ENCODE data around the gene ACTC1. TPM values are rescaled to one million over a fixed set of nuclear protein-coding genes. Genes with fewer than 3 reads are reported as not detected.

The ACTC1 gene
- not detected in 2 replicates for total RNA-seq (2014; rRNA removed)
- Bru-seq, nascent RNA: percentile 13 among the genes with signal in this experiment
- percentile 27 among the genes with signal in this experiment for BruChase-seq, experiment 1, labeled RNA remaining after a 6-hour chase
- percentile 26 among the genes with signal in this experiment for BruChase-seq, experiment 2, labeled RNA remaining after a 2-hour chase
- long read RNA-seq: 0 reads

DNA sequence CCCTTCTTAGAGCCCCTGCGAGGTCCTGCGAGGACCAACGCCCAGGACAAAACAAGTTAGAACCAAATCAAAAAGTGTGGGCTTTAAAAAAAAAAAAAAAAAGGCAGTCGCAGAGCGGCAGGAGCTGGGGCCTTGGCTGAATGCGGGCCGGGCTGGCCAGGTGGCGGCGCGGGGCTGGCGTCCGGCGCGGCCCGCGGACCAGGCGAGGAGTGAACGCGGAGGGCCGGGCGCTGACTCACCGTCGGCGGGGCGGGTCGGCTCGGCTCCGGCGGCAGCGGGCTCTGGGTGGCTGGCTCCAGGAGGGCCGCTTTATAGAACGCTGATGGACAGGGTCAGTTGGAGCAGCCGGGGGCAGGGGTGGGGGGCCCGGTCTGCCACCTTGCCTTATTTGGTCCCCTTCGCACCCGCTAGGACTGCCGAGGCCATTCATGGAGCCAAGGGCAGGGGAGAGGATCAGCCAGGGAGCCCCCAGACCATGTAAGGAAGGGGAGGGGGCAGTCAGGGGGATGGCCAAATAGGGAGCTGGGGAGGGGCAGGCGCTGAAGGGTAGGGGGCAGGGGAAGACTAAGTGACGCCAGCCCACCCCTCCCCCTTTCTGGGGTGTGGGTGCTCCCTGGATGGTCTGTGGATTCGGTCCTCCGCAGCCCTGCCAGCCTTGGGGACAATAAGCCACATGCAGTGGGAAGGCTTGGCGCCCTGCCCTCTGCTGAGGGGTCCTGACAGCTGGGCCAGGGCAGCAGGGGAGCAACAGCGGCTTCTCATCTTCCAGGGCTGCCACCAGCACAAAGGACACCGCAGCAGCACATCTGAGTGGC, at the start of gene ACTC1:
ACTC1 (minus strand) TSS at position 283 of the 815 bp plus-strand sequence. CDS start 741 bp downstream, outside the sequence.
- peak within 1 kb of the TSS; percentile 74; the same call in 1 of the 2 replicates for H2AFZ ChIP-seq (ENCODE audit: low read length)
- TF ChIP-seq EZH2phosphoT487 (IDR thresholded peaks at IDR 0.05; ENCODE audit: borderline replicate concordance, low read length) (no peak), EZH2 (IDR thresholded peaks at IDR 0.05; ENCODE audit: low read length, unreplicated experiment) (no peak)
- TF ChIP-seq, protein P1, sequence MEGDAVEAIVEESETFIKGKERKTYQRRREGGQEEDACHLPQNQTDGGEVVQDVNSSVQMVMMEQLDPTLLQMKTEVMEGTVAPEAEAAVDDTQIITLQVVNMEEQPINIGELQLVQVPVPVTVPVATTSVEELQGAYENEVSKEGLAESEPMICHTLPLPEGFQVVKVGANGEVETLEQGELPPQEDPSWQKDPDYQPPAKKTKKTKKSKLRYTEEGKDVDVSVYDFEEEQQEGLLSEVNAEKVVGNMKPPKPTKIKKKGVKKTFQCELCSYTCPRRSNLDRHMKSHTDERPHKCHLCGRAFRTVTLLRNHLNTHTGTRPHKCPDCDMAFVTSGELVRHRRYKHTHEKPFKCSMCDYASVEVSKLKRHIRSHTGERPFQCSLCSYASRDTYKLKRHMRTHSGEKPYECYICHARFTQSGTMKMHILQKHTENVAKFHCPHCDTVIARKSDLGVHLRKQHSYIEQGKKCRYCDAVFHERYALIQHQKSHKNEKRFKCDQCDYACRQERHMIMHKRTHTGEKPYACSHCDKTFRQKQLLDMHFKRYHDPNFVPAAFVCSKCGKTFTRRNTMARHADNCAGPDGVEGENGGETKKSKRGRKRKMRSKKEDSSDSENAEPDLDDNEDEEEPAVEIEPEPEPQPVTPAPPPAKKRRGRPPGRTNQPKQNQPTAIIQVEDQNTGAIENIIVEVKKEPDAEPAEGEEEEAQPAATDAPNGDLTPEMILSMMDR (conservative IDR thresholded peaks at IDR 0.05; ENCODE audit: low read depth, low read length): no peak; the same call in 1 of the 2 replicates
- ATAC-seq (peak; percentile 98), DNase-seq (peak; percentile 53)
- H3K27me3 ChIP-seq (ENCODE audit: low read length): peaks cover 59% of the 10 kb centered on the region
- peaks cover 4% of the 10 kb centered on the region; the same call in 1 of the 2 replicates for H3K4me1 ChIP-seq (ENCODE audit: insufficient read depth, low read length)
- no peaks in the 10 kb centered on the region for H3K9me3 ChIP-seq (ENCODE audit: low read length)
- peak within 1 kb of the TSS; percentile 76 for H3K4me2 ChIP-seq (ENCODE audit: low read length)
- CTCF ChIA-PET: interaction anchor here (0.6 kb wide), 1 partner anchor 84 kb away, joined by 4 read pairs; no protein-coding TSS in a partner anchor
- POLR2A ChIA-PET (ENCODE audit: unreplicated experiment): no interaction called here
- no peaks in the 10 kb centered on the region for H3K9me2 ChIP-seq (replicated peaks; ENCODE audit: low read length)
- H3K27ac ChIP-seq (ENCODE audit: low read length): no peak within 1 kb of the TSS
- H3K9ac ChIP-seq (ENCODE audit: low read length): no peak within 1 kb of the TSS
- intact Hi-C loops (cut with micrococcal nuclease): loop anchor here (5.0 to 10.0 kb wide), 2 partner anchors 62 to 171 kb away; no protein-coding TSS in a partner anchor
- H3K36me3 ChIP-seq (ENCODE audit: low read depth, low read length): no peaks in the 10 kb centered on the region
- H4K20me1 ChIP-seq (ENCODE audit: low read length): no peaks in the 10 kb centered on the region
- no TSS peak for BruUV-seq (replicated peaks)
- H3F3A ChIP-seq (ENCODE audit: low read length, unreplicated experiment): no peaks in the 10 kb centered on the region
- no peaks in the 10 kb centered on the region for H3K79me2 ChIP-seq (ENCODE audit: low read length)
- H3K4me3 ChIP-seq (ENCODE audit: low read length): peak within 1 kb of the TSS; percentile 49; the same call in 1 of the 2 replicates

DNA sequence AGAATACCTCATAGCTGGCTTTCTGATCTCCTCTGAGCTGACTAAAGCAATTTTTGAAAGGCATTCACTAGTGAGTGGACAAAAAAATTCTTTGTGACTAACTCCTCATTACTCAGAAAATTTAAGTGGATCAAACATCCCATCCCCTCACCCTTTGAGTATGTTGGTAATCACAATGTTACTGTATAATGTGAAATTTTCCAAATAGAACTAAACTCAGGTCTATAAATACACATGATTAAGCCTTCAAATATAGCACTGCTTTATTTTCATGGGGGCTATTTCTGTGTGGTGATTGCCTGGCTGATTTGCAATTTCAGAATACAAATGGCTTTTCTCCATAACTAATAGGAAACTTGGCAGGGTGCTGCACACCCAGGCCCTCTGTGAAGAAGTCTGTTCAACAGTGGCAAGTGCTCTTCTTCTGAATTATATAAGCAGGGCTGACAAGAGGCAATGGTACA, 45.9 kb upstream of the ACTC1 start:
- Histone ChIP-seq H3K36me3 (ENCODE audit: low read depth, low read length) (no peaks in the 10 kb centered on the region), H3K4me2 (ENCODE audit: low read length) (no peak overlapping the region), H3K79me2 (ENCODE audit: low read length) (no peaks in the 10 kb centered on the region), H3K27me3 (ENCODE audit: low read length) (no peaks in the 10 kb centered on the region), H3K9me2 (replicated peaks; ENCODE audit: low read length) (no peaks in the 10 kb centered on the region), H3K27ac (ENCODE audit: low read length) (no peak overlapping the region), H3F3A (ENCODE audit: low read length, unreplicated experiment) (no peaks in the 10 kb centered on the region), H4K20me1 (ENCODE audit: low read length) (no peaks in the 10 kb centered on the region), H2AFZ (ENCODE audit: low read length) (no peak overlapping the region), H3K4me3 (ENCODE audit: low read length) (no peak overlapping the region), H3K9ac (ENCODE audit: low read length) (no peak overlapping the region), H3K4me1 (ENCODE audit: insufficient read depth, low read length) (peaks cover 9% of the 10 kb centered on the region; the same call in 1 of the 2 replicates), H3K9me3 (ENCODE audit: low read length) (no peaks in the 10 kb centered on the region)
- POLR2A ChIA-PET (ENCODE audit: unreplicated experiment): no interaction called here
- CTCF ChIA-PET: no interaction called here
- peak; percentile 6 for DNase-seq
- ATAC-seq: no peak
- no peak for TF ChIP-seq EZH2phosphoT487 (IDR thresholded peaks at IDR 0.05; ENCODE audit: borderline replicate concordance, low read length)
- no peak for TF ChIP-seq EZH2 (IDR thresholded peaks at IDR 0.05; ENCODE audit: low read length, unreplicated experiment)
- TF ChIP-seq, protein P1 (conservative IDR thresholded peaks at IDR 0.05; ENCODE audit: low read depth, low read length): no peak
- no TSS peak for BruUV-seq (replicated peaks)
- intact Hi-C loops (cut with micrococcal nuclease): no loop called here

Measured in PC-3 (cell line).